Fibroblast of villous mesenchyme (primary cell): ENCODE data around the gene IL36B. TPM values are rescaled to one million over a fixed set of nuclear protein-coding genes. Genes with fewer than 3 reads are reported as not detected.

Experiments used
- DNase-seq: peaks from one replicate; pipeline ENCODE4 v3.0.0-alpha.2; 2010; ENCODE audit warnings: low read depth
- H3K4me3 ChIP-seq: 2 replicates; pipeline ENCODE4 v1.5.1; 2011; ENCODE audit warnings: low read depth, mild to moderate bottlenecking, low read length
- CTCF ChIP-seq: IDR thresholded peaks from 2 replicates; pipeline ENCODE4 v1.5.1; 2012; ENCODE audit warnings: low read depth, mild to moderate bottlenecking, low read length; ENCODE audit not compliant: insufficient read depth
- total RNA-seq: library from RNA; depleted of rRNA; stranded (reverse); fragments of >200 nt; gene quantifications from 2 replicates; pipeline ENCODE4 v1.2.3, GENCODE V29; 2012

IL36B gene
- total RNA-seq, 1 donor, result not detected

- TF ChIP-seq CTCF, result no peak
- H3K4me3 ChIP-seq, result no peak overlapping the region
- no peak for DNase-seq
These were observed 58.0 kb downstream of the IL36B start for GRCh38 chr2:112994648-112995047.

- no peak for DNase-seq
- no peak overlapping the region for H3K4me3 ChIP-seq
- TF ChIP-seq CTCF, result no peak
These were observed 58.8 kb downstream of the IL36B start for GRCh38 chr2:112993831-112994230.

GRCh38 chr2:112989611-112990010, 63.1 kb downstream of the IL36B start:
- no peak for DNase-seq
- TF ChIP-seq CTCF, result no peak
- no peak overlapping the region for H3K4me3 ChIP-seq

- no peak for TF ChIP-seq CTCF
- no peak overlapping the region for H3K4me3 ChIP-seq
- DNase-seq, result no peak
These were observed 67.6 kb downstream of the IL36B start for GRCh38 chr2:112985090-112985489.

GRCh38 chr2:112980537-112980936, 72.1 kb downstream of the IL36B start:
- no peak overlapping the region for H3K4me3 ChIP-seq
- no peak for TF ChIP-seq CTCF
- DNase-seq, result no peak

GRCh38 chr2:112979731-112980130, 72.9 kb downstream of the IL36B start:
- no peak for DNase-seq
- H3K4me3 ChIP-seq, result no peak overlapping the region

More at GRCh38 chr2:112979731-112980130, 72.9 kb downstream of the IL36B start:
- TF ChIP-seq CTCF, result no peak
